Activated T-cell treated with anti-CD3 and anti-CD28 coated beads for 48 hours (primary cell): Measurements from ENCODE around the gene PHLDB2.

ENCODE experiments used
- DNase-seq: peaks from one replicate; pipeline ENCODE4 v3.0.0-alpha.2; 2020; ENCODE audit warnings: low read depth

Gene PHLDB2

GRCh38 chr3:111965484-111965883 lies 106.4 kb downstream of the PHLDB2 start:
- DNase-seq: no peak

- DNase-seq: no peak
Measured at GRCh38 chr3:111967068-111967467, 108.0 kb downstream of the PHLDB2 start.

GRCh38 chr3:111967651-111968274 lies 108.7 kb downstream of the PHLDB2 start:
- peak; percentile 72 for DNase-seq

- no peak for DNase-seq
Measured at GRCh38 chr3:111968319-111969054, 109.4 kb downstream of the PHLDB2 start.

GRCh38 chr3:111970376-111970775 lies 111.3 kb downstream of the PHLDB2 start:
- no peak for DNase-seq

- no peak for DNase-seq
Measured at GRCh38 chr3:111971533-111972130, 112.6 kb downstream of the PHLDB2 start.

- DNase-seq: no peak
Measured at GRCh38 chr3:111972891-111973290, 113.8 kb downstream of the PHLDB2 start.

- no peak for DNase-seq
Measured at GRCh38 chr3:111975131-111975530, 116.1 kb downstream of the PHLDB2 start.

- DNase-seq: no peak
Measured at GRCh38 chr3:111976254-111976653, 117.2 kb downstream of the PHLDB2 start.

- peak; percentile 93 for DNase-seq
Measured at GRCh38 chr3:111978583-111979433, 119.7 kb downstream of the PHLDB2 start, which contains the start of gene ABHD10. Gene ABHD10, plus strand, starts transcription at chr3:111979026. Its CDS starts 36 bp downstream, at chr3:111979062.

- no peak for DNase-seq
Measured at GRCh38 chr3:111979434-111980038, 120.5 kb downstream of the PHLDB2 start.

GRCh38 chr3:111980716-111981456 lies 121.8 kb downstream of the PHLDB2 start:
- DNase-seq: no peak

GRCh38 chr3:111981457-111981763 lies 122.3 kb downstream of the PHLDB2 start:
- DNase-seq: no peak

- no peak for DNase-seq
Measured at GRCh38 chr3:111984636-111985298, 125.7 kb downstream of the PHLDB2 start.

- no peak for DNase-seq
Measured at GRCh38 chr3:111986800-111987199, 127.7 kb downstream of the PHLDB2 start.

GRCh38 chr3:111989061-111989678 lies 130.1 kb downstream of the PHLDB2 start:
- DNase-seq: no peak

- no peak for DNase-seq
Measured at GRCh38 chr3:111993038-111993437, 134.0 kb downstream of the PHLDB2 start.

- DNase-seq: no peak
Measured at GRCh38 chr3:111998636-111999483, 139.8 kb downstream of the PHLDB2 start, which contains the start of gene TAGLN3. Gene TAGLN3, plus strand, starts transcription at chr3:111998922. Its CDS starts 501 bp downstream, at chr3:111999423.
